SK-N-SH (cell line): ENCODE measurements around the gene COL3A1. TPM values are rescaled to one million over a fixed set of nuclear protein-coding genes. Genes with fewer than 3 reads are reported as not detected.
A peak's percentile ranks its signal among the peaks of the same experiment; 100 is the strongest.

ENCODE experiments used
- CTCF ChIA-PET: fragments of 300-600, 350-600 bp; formaldehyde crosslinking; extraction: SDS; loops from one replicate; lab custom pipeline; 2021; lab: Yijun Ruan, JAX
- POLR2A ChIA-PET: fragments of 350-600 bp; sonication (Branson Sonifier 250); formaldehyde crosslinking; extraction: SDS; loops from one replicate; lab custom pipeline; 2020; ENCODE audit warnings: antibody characterized with exemption, inconsistent platforms; lab: Yijun Ruan, JAX
- DNase-seq: peaks from one replicate; pipeline ENCODE4 v3.0.0; 2012
- H2AFZ ChIP-seq: fragments of 200-600 bp; sonication (generic); 2 replicates; pipeline ENCODE4 v1.8.1; 2016; ENCODE audit warnings: antibody characterized with exemption, mild to moderate bottlenecking, low read depth
- H3F3A ChIP-seq: fragments of 200-600 bp; sonication (generic); replicated peaks from 2 replicates; pipeline ENCODE3; 2016; ENCODE audit warnings: antibody characterized with exemption, mild to moderate bottlenecking; ENCODE audit not compliant: insufficient read depth
- H3K27ac ChIP-seq, 2 experiments: fragments of 200-500 bp in 1 of 2; fragments of 200-600 bp in 1 of 2; sonication (Bioruptor generic) in 1 of 2; sonication (generic), shearing (Covaris generic) in 1 of 2; 2 replicates each; pipeline versions ENCODE4 v1.5.1 to v1.6.1; 2014 to 2016; ENCODE audit warnings: low read depth in 2 of 2, inconsistent platforms in 1 of 2, low read length in 1 of 2, mild to moderate bottlenecking in 1 of 2, mixed read lengths in 1 of 2
- H3K27me3 ChIP-seq: fragments of 200-600 bp; sonication (generic), shearing (Covaris generic); 2 replicates; pipeline ENCODE4 v1.6.1; 2016; ENCODE audit warnings: mixed run types; ENCODE audit not compliant: insufficient read depth
- H3K36me3 ChIP-seq, 2 experiments: fragments of 200-500 bp in 1 of 2; fragments of 200-600 bp in 1 of 2; sonication (Bioruptor generic) in 1 of 2; sonication (generic) in 1 of 2; replicated peaks in 1 of 2; 2 replicates each; pipeline versions ENCODE3 to v1.5.1; 2014 to 2016; ENCODE audit warnings: low read length in 1 of 2, mild to moderate bottlenecking in 1 of 2; ENCODE audit not compliant: insufficient read depth in 2 of 2, control insufficient read depth in 1 of 2
- H3K4me1 ChIP-seq, 2 experiments: fragments of 200-500 bp in 1 of 2; fragments of 200-600 bp in 1 of 2; sonication (Bioruptor generic) in 1 of 2; sonication (generic), shearing (Covaris generic) in 1 of 2; 2 replicates each; pipeline versions ENCODE4 v1.5.1 to v1.6.1; 2014 to 2016; ENCODE audit warnings: low read depth in 1 of 2, low read length in 1 of 2, mixed run types in 1 of 2; ENCODE audit not compliant: insufficient read depth in 2 of 2, control insufficient read depth in 1 of 2
- H3K4me2 ChIP-seq: fragments of 200-600 bp; sonication (generic), shearing (Covaris generic); 2 replicates; pipeline ENCODE4 v1.6.1; 2017; ENCODE audit warnings: mixed run types
- H3K4me3 ChIP-seq, 2 experiments: fragments of 200-500 bp in 1 of 2; fragments of 200-600 bp in 1 of 2; sonication (Bioruptor generic) in 1 of 2; sonication (generic), shearing (Covaris generic) in 1 of 2; 2 replicates each; pipeline versions ENCODE4 v1.5.1 to v1.8.1; 2014 to 2016; ENCODE audit warnings: low read depth in 2 of 2, inconsistent platforms in 1 of 2, low read length in 1 of 2, mild to moderate bottlenecking in 1 of 2, mixed read lengths in 1 of 2, moderate library complexity in 1 of 2
- H3K79me2 ChIP-seq: fragments of 200-600 bp; sonication (generic); 2 replicates; pipeline ENCODE4 v1.8.1; 2017; ENCODE audit warnings: mild to moderate bottlenecking; ENCODE audit not compliant: insufficient read depth
- H3K9ac ChIP-seq: fragments of 200-600 bp; sonication (generic); 2 replicates; pipeline ENCODE4 v1.6.1; 2017; ENCODE audit warnings: mixed run types
- H3K9me2 ChIP-seq: fragments of 200-600 bp; sonication (generic); 2 replicates; pipeline ENCODE4 v1.6.1; 2017; ENCODE audit warnings: mixed run types
- H3K9me3 ChIP-seq: fragments of 200-600 bp; sonication (generic); 2 replicates; pipeline ENCODE4 v1.6.1; 2017; ENCODE audit warnings: mixed run types, mild to moderate bottlenecking, moderate library complexity
- H4K20me1 ChIP-seq: fragments of 200-600 bp; sonication (generic); 2 replicates; pipeline ENCODE4 v1.6.1; 2017; ENCODE audit warnings: mild to moderate bottlenecking, mixed run types; ENCODE audit not compliant: insufficient read depth
- CHD2 ChIP-seq: fragments of 150-350 bp; IDR thresholded peaks from 2 replicates; pipeline ENCODE4 v1.6.1; 2018; ENCODE audit warnings: low read length; ENCODE audit not compliant: partially characterized antibody
- ELF1 ChIP-seq: IDR thresholded peaks from 2 replicates; pipeline ENCODE4 v1.4.0; 2012
- EZH2phosphoT487 ChIP-seq: fragments of 200-600 bp; sonication (generic); IDR thresholded peaks from 2 replicates; pipeline ENCODE4 v1.6.1; 2017; ENCODE audit warnings: low read depth, mixed run types, mild to moderate bottlenecking, antibody characterized with exemption, moderate library complexity, borderline replicate concordance
- FOSL2 ChIP-seq: IDR thresholded peaks from 2 replicates; pipeline ENCODE4 v1.4.0; 2012; ENCODE audit warnings: low read depth, mild to moderate bottlenecking, moderate library complexity, borderline replicate concordance
- GATA2 ChIP-seq: sonication (generic); formaldehyde crosslinking; IDR thresholded peaks from 2 replicates; pipeline ENCODE4 v1.5.0; 2020; ENCODE audit warnings: mild to moderate bottlenecking, missing genetic modification reagents
- MEF2A ChIP-seq: IDR thresholded peaks from 2 replicates; pipeline ENCODE4 v1.4.0; 2012; ENCODE audit warnings: low read depth, borderline replicate concordance
- MXI1 ChIP-seq: IDR thresholded peaks from 2 replicates; pipeline ENCODE4 v1.6.1; 2012; ENCODE audit warnings: mild to moderate bottlenecking, low read depth, low read length, improper control_type of control experiment
- NFIC ChIP-seq: IDR thresholded peaks from 2 replicates; pipeline ENCODE4 v1.4.0; 2012; ENCODE audit warnings: borderline replicate concordance
- RAD21 ChIP-seq: IDR thresholded peaks from 2 replicates; pipeline ENCODE4 v1.6.1; 2012; ENCODE audit warnings: mild to moderate bottlenecking, low read length
- RFX5 ChIP-seq: IDR thresholded peaks from 2 replicates; pipeline ENCODE4 v1.6.1; 2012; ENCODE audit warnings: mild to moderate bottlenecking, improper control_type of control experiment, low read length
- RXRA ChIP-seq: IDR thresholded peaks from 2 replicates; pipeline ENCODE4 v1.4.0; 2012; ENCODE audit warnings: low read depth, mild to moderate bottlenecking, borderline replicate concordance
- SMC3 ChIP-seq: IDR thresholded peaks from 2 replicates; pipeline ENCODE4 v1.6.1; 2012; ENCODE audit warnings: low read depth, low read length, improper control_type of control experiment
- TCF12 ChIP-seq: IDR thresholded peaks from 2 replicates; pipeline ENCODE4 v1.4.0; 2012
- TEAD4 ChIP-seq: IDR thresholded peaks from 2 replicates; pipeline ENCODE4 v1.4.0; 2012; ENCODE audit warnings: mild to moderate bottlenecking, borderline replicate concordance; ENCODE audit not compliant: insufficient read depth
- YY1 ChIP-seq: IDR thresholded peaks from 2 replicates; pipeline ENCODE4 v1.4.0; 2012; ENCODE audit warnings: low read depth, mild to moderate bottlenecking
- WGBS: methylation state at CpG from one replicate; pipeline ENCODE4 v1.1.6; 2017; ENCODE audit warnings: low lambda C conversion rate; 5-methylcytosine and 5-hydroxymethylcytosine counted together
- polyA plus RNA-seq, 3 experiments: library from polyadenylated mRNA; depleted of rRNA; stranded (reverse); fragments of >200 nt; gene quantifications; 2 replicates each; pipeline ENCODE4 v1.2.3, GENCODE V29; 2012
- TF ChIP-seq, protein P1 (sequence below): IDR thresholded peaks from 2 replicates; pipeline ENCODE4 v1.6.1; 2012; ENCODE audit warnings: mild to moderate bottlenecking, low read depth, low read length, moderate library complexity
- TF ChIP-seq, protein P2 (sequence below): IDR thresholded peaks from 2 replicates; pipeline ENCODE4; 2012
- TF ChIP-seq, protein P3 (sequence below): IDR thresholded peaks from 2 replicates; pipeline ENCODE4 v1.4.0; 2012; ENCODE audit warnings: low read depth
- TF ChIP-seq, protein P4 (sequence below): fragments of 150-350 bp; IDR thresholded peaks from 2 replicates; pipeline ENCODE4 v1.6.1; 2016; ENCODE audit warnings: mild to moderate bottlenecking, low read depth, low read length
- TF ChIP-seq, protein P5 (sequence below): IDR thresholded peaks from 2 replicates; pipeline ENCODE4 v1.4.0; 2012; ENCODE audit warnings: low read depth, borderline replicate concordance
- TF ChIP-seq, protein P6 (sequence below): fragments of 200-600 bp; sonication (generic); IDR thresholded peaks from 2 replicates; pipeline ENCODE4 v1.6.1; 2017; ENCODE audit warnings: antibody characterized with exemption, mild to moderate bottlenecking, moderate library complexity

COL3A1 gene
- polyA plus RNA-seq, 1 of the 3 experiments (the other 2 are of a cell fraction) = 987 TPM

DNA sequence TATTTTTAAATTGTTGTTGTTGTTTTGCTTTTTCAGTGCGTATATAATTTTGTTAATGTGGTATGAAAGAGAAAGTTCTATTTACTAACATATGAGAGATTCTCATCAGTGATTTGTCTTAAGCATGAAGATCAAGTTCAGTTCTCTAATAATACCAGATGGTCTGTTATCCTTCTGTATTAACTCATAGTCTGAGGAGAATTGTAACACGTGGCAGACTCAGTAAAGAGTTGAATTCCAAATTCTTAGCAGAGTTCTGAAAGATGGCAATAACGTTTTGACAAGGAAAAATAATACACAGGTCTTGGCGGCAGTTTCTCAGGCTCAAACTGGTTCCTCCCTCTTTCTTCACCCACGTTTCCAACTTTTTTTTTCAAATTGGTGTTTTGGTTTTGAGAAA lies 17.2 kb upstream of the COL3A1 start (continued):
- no peak for TF ChIP-seq RAD21
- no peak for TF ChIP-seq TEAD4
- no peak for TF ChIP-seq NFIC
- TF ChIP-seq CHD2 = no peak
- TF ChIP-seq, all 33 proteins: peak for 0

DNA sequence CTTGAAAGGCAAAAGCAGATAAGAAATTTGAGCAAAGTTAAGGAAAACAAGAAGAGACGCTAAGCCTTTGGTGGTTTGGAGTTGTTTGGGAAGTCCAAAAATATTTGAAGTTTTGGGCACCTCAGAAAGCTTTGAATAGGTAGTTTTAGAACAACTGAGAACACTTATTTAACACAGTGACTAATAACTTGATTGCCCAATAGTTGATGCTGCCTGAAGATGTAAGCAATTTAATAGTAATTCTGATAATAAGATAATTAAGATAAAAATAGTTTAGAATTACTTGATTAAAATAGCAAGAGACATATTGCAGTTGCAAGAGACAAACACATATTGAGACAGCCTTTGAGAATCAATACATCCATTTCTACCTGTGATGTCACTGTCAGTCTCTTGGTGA lies 16.5 kb upstream of the COL3A1 start:
- Histone ChIP-seq H3K9ac (no peak overlapping the region), H3K4me3 (no peak overlapping the region), H3K27ac (no peak overlapping the region), H3K9me3 (no peaks in the 10 kb centered on the region), H3K79me2 (no peaks in the 10 kb centered on the region), H4K20me1 (no peaks in the 10 kb centered on the region), H3K4me2 (no peak overlapping the region), H3K4me1 (no peaks in the 10 kb centered on the region), H3K9me2 (no peaks in the 10 kb centered on the region), H2AFZ (0 out of 2 replicates have a peak overlapping the region, but pooled peaks have one; percentile 24), H3F3A (no peaks in the 10 kb centered on the region), H3K36me3 (no peaks in the 10 kb centered on the region), H3K27me3 (no peaks in the 10 kb centered on the region)
- DNase-seq = no peak
- 90% methylated on average over 1 of the region's 1 CpG for WGBS
- ChIA-PET POLR2A (no interaction called here), CTCF (interaction anchor here (1.3 kb wide), 1 partner anchor 9 kb away, joined by 4 read pairs; no protein-coding TSS in a partner anchor)
- no peak for TF ChIP-seq SMC3
- no peak for TF ChIP-seq MEF2A
- no peak for TF ChIP-seq FOSL2
- TF ChIP-seq GATA2 = no peak
- TF ChIP-seq, protein P1, sequence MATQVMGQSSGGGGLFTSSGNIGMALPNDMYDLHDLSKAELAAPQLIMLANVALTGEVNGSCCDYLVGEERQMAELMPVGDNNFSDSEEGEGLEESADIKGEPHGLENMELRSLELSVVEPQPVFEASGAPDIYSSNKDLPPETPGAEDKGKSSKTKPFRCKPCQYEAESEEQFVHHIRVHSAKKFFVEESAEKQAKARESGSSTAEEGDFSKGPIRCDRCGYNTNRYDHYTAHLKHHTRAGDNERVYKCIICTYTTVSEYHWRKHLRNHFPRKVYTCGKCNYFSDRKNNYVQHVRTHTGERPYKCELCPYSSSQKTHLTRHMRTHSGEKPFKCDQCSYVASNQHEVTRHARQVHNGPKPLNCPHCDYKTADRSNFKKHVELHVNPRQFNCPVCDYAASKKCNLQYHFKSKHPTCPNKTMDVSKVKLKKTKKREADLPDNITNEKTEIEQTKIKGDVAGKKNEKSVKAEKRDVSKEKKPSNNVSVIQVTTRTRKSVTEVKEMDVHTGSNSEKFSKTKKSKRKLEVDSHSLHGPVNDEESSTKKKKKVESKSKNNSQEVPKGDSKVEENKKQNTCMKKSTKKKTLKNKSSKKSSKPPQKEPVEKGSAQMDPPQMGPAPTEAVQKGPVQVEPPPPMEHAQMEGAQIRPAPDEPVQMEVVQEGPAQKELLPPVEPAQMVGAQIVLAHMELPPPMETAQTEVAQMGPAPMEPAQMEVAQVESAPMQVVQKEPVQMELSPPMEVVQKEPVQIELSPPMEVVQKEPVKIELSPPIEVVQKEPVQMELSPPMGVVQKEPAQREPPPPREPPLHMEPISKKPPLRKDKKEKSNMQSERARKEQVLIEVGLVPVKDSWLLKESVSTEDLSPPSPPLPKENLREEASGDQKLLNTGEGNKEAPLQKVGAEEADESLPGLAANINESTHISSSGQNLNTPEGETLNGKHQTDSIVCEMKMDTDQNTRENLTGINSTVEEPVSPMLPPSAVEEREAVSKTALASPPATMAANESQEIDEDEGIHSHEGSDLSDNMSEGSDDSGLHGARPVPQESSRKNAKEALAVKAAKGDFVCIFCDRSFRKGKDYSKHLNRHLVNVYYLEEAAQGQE = no peak
- no peak for TF ChIP-seq RFX5
- no peak for TF ChIP-seq RAD21
- TF ChIP-seq MXI1 = no peak
- TF ChIP-seq, protein P2, sequence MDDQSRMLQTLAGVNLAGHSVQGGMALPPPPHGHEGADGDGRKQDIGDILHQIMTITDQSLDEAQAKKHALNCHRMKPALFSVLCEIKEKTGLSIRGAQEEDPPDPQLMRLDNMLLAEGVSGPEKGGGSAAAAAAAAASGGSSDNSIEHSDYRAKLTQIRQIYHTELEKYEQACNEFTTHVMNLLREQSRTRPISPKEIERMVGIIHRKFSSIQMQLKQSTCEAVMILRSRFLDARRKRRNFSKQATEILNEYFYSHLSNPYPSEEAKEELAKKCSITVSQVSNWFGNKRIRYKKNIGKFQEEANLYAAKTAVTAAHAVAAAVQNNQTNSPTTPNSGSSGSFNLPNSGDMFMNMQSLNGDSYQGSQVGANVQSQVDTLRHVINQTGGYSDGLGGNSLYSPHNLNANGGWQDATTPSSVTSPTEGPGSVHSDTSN = no peak
- TF ChIP-seq, protein P3, sequence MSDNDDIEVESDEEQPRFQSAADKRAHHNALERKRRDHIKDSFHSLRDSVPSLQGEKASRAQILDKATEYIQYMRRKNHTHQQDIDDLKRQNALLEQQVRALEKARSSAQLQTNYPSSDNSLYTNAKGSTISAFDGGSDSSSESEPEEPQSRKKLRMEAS = no peak
- no peak for TF ChIP-seq ELF1
- TF ChIP-seq, protein P4, sequence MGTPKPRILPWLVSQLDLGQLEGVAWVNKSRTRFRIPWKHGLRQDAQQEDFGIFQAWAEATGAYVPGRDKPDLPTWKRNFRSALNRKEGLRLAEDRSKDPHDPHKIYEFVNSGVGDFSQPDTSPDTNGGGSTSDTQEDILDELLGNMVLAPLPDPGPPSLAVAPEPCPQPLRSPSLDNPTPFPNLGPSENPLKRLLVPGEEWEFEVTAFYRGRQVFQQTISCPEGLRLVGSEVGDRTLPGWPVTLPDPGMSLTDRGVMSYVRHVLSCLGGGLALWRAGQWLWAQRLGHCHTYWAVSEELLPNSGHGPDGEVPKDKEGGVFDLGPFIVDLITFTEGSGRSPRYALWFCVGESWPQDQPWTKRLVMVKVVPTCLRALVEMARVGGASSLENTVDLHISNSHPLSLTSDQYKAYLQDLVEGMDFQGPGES = no peak
- TF ChIP-seq, protein P5, sequence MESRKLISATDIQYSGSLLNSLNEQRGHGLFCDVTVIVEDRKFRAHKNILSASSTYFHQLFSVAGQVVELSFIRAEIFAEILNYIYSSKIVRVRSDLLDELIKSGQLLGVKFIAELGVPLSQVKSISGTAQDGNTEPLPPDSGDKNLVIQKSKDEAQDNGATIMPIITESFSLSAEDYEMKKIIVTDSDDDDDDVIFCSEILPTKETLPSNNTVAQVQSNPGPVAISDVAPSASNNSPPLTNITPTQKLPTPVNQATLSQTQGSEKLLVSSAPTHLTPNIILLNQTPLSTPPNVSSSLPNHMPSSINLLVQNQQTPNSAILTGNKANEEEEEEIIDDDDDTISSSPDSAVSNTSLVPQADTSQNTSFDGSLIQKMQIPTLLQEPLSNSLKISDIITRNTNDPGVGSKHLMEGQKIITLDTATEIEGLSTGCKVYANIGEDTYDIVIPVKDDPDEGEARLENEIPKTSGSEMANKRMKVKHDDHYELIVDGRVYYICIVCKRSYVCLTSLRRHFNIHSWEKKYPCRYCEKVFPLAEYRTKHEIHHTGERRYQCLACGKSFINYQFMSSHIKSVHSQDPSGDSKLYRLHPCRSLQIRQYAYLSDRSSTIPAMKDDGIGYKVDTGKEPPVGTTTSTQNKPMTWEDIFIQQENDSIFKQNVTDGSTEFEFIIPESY = no peak
- no peak for TF ChIP-seq TCF12
- no peak for TF ChIP-seq RXRA
- TF ChIP-seq NFIC = no peak
- TF ChIP-seq, protein P6, sequence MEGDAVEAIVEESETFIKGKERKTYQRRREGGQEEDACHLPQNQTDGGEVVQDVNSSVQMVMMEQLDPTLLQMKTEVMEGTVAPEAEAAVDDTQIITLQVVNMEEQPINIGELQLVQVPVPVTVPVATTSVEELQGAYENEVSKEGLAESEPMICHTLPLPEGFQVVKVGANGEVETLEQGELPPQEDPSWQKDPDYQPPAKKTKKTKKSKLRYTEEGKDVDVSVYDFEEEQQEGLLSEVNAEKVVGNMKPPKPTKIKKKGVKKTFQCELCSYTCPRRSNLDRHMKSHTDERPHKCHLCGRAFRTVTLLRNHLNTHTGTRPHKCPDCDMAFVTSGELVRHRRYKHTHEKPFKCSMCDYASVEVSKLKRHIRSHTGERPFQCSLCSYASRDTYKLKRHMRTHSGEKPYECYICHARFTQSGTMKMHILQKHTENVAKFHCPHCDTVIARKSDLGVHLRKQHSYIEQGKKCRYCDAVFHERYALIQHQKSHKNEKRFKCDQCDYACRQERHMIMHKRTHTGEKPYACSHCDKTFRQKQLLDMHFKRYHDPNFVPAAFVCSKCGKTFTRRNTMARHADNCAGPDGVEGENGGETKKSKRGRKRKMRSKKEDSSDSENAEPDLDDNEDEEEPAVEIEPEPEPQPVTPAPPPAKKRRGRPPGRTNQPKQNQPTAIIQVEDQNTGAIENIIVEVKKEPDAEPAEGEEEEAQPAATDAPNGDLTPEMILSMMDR = no peak
- no peak for TF ChIP-seq EZH2phosphoT487
- no peak for TF ChIP-seq CHD2
- TF ChIP-seq YY1 = no peak
